Neural cell (in vitro differentiated cells): ENCODE data around the gene KCNJ10.

Source experiments
- CTCF ChIP-seq: fragments of 450-650 bp; IDR thresholded peaks from 2 replicates; pipeline ENCODE4 v1.5.1; 2014; ENCODE audit warnings: antibody characterized with exemption, mild to moderate bottlenecking, moderate library complexity; ENCODE audit not compliant: poor library complexity, severe bottlenecking
- EP300 ChIP-seq: fragments of 450-650 bp; conservative IDR thresholded peaks from 2 replicates; pipeline ENCODE4 v1.6.1; 2014; ENCODE audit warnings: antibody characterized with exemption, mild to moderate bottlenecking, moderate library complexity; ENCODE audit not compliant: poor library complexity, severe bottlenecking
- EZH2 ChIP-seq: fragments of 200-600, 300-800 bp; shearing (Covaris generic), sonication (generic); IDR thresholded peaks from 2 replicates; pipeline ENCODE4 v1.6.1; 2014; ENCODE audit warnings: antibody characterized with exemption, low read length, borderline replicate concordance, mild to moderate bottlenecking; ENCODE audit not compliant: insufficient read depth, poor library complexity, severe bottlenecking
- POLR2AphosphoS5 ChIP-seq: IDR thresholded peaks from 2 replicates; pipeline ENCODE4 v1.6.1; 2012
- RAD21 ChIP-seq: fragments of 450-650 bp; conservative IDR thresholded peaks from 2 replicates; pipeline ENCODE4 v1.6.1; 2014; ENCODE audit warnings: antibody characterized with exemption, mild to moderate bottlenecking, moderate library complexity
- SMC3 ChIP-seq: fragments of 450-650 bp; conservative IDR thresholded peaks from 2 replicates; pipeline ENCODE4 v1.6.1; 2014; ENCODE audit warnings: antibody characterized with exemption, mild to moderate bottlenecking, moderate library complexity; ENCODE audit not compliant: poor library complexity
- TAF1 ChIP-seq: IDR thresholded peaks from 2 replicates; pipeline ENCODE4 v1.6.1; 2012; ENCODE audit warnings: low read depth
- TF ChIP-seq, protein P1 (sequence below): IDR thresholded peaks from 2 replicates; pipeline ENCODE4 v1.6.1; 2012; ENCODE audit warnings: borderline replicate concordance

DNA sequence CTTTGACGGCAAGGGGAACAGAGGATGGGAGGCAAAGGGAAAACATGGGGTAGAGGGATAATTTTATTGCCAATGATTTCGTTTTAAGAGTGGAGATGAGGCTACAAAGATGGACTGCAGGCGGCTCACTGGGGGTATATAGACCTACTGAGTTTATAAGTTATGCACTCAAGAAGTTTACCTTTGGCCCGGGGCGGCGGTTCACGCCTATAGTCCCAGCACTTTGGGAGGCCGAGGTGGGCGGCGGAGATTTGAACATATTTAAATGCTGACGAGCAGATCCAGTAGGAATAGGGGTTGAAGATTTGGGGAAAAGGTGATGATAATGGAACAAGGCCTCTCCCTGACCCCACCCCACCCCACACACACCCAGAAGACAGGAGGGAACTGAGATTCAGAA is 107.8 kb downstream of the KCNJ10 start:
- TF ChIP-seq CTCF (no peak), SMC3 (no peak), EP300 (no peak), EZH2 (no peak), POLR2AphosphoS5 (no peak), RAD21 (no peak), TAF1 (no peak)
- TF ChIP-seq, protein P1, sequence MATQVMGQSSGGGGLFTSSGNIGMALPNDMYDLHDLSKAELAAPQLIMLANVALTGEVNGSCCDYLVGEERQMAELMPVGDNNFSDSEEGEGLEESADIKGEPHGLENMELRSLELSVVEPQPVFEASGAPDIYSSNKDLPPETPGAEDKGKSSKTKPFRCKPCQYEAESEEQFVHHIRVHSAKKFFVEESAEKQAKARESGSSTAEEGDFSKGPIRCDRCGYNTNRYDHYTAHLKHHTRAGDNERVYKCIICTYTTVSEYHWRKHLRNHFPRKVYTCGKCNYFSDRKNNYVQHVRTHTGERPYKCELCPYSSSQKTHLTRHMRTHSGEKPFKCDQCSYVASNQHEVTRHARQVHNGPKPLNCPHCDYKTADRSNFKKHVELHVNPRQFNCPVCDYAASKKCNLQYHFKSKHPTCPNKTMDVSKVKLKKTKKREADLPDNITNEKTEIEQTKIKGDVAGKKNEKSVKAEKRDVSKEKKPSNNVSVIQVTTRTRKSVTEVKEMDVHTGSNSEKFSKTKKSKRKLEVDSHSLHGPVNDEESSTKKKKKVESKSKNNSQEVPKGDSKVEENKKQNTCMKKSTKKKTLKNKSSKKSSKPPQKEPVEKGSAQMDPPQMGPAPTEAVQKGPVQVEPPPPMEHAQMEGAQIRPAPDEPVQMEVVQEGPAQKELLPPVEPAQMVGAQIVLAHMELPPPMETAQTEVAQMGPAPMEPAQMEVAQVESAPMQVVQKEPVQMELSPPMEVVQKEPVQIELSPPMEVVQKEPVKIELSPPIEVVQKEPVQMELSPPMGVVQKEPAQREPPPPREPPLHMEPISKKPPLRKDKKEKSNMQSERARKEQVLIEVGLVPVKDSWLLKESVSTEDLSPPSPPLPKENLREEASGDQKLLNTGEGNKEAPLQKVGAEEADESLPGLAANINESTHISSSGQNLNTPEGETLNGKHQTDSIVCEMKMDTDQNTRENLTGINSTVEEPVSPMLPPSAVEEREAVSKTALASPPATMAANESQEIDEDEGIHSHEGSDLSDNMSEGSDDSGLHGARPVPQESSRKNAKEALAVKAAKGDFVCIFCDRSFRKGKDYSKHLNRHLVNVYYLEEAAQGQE, result no peak
